ENCODE results near the gene FCGR2B. TPM values are rescaled to one million over a fixed set of nuclear protein-coding genes. Genes with fewer than 3 reads are reported as not detected.

The FCGR2B gene
- total and polyA plus RNA-seq, 2 of the 13 experiments (the other 11 are each of a cell fraction or from before 2014, with no cell fraction given) = not detected

GRCh38 chr1:161676958-161677689, 14.2 kb downstream of the FCGR2B start (continued):
- TF ChIP-seq SRSF1 (optimal IDR thresholded peaks at IDR 0.05; ENCODE audit: low read depth, low read length) = no peak
- TF ChIP-seq, protein P1, sequence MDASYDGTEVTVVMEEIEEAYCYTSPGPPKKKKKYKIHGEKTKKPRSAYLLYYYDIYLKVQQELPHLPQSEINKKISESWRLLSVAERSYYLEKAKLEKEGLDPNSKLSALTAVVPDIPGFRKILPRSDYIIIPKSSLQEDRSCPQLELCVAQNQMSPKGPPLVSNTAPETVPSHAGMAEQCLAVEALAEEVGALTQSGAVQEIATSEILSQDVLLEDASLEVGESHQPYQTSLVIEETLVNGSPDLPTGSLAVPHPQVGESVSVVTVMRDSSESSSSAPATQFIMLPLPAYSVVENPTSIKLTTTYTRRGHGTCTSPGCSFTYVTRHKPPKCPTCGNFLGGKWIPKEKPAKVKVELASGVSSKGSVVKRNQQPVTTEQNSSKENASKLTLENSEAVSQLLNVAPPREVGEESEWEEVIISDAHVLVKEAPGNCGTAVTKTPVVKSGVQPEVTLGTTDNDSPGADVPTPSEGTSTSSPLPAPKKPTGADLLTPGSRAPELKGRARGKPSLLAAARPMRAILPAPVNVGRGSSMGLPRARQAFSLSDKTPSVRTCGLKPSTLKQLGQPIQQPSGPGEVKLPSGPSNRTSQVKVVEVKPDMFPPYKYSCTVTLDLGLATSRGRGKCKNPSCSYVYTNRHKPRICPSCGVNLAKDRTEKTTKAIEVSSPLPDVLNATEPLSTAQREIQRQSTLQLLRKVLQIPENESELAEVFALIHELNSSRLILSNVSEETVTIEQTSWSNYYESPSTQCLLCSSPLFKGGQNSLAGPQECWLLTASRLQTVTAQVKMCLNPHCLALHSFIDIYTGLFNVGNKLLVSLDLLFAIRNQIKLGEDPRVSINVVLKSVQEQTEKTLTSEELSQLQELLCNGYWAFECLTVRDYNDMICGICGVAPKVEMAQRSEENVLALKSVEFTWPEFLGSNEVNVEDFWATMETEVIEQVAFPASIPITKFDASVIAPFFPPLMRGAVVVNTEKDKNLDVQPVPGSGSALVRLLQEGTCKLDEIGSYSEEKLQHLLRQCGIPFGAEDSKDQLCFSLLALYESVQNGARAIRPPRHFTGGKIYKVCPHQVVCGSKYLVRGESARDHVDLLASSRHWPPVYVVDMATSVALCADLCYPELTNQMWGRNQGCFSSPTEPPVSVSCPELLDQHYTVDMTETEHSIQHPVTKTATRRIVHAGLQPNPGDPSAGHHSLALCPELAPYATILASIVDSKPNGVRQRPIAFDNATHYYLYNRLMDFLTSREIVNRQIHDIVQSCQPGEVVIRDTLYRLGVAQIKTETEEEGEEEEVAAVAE (CRISPR knock-in tag; IDR thresholded peaks at IDR 0.05; ENCODE audit: borderline replicate concordance) = no peak
- no peak for TF ChIP-seq ZNF451 (CRISPR knock-in tag; IDR thresholded peaks at IDR 0.05)
- no peak for TF ChIP-seq BCLAF1 (IDR thresholded peaks at IDR 0.05)
- TF ChIP-seq ZNF251 (CRISPR knock-in tag; IDR thresholded peaks at IDR 0.05) = no peak
- 0 out of 4 replicates have a peak, but pooled peaks of 1 of the 2 experiments have one; percentile 6 for TF ChIP-seq EP300 (IDR thresholded peaks at IDR 0.05; ENCODE audit: low read depth in 2 of 2, low read length in 2 of 2)
- TF ChIP-seq EP300 (CRISPR knock-in tag; IDR thresholded peaks at IDR 0.05; ENCODE audit: borderline replicate concordance) = no peak
- TF ChIP-seq ZKSCAN5 (CRISPR knock-in tag; IDR thresholded peaks at IDR 0.05) = no peak
- no peak for TF ChIP-seq TARDBP (CRISPR knock-in tag; IDR thresholded peaks at IDR 0.05)
- TF ChIP-seq ZNF713 (CRISPR knock-in tag; IDR thresholded peaks at IDR 0.05) = no peak
- TF ChIP-seq, protein P2, sequence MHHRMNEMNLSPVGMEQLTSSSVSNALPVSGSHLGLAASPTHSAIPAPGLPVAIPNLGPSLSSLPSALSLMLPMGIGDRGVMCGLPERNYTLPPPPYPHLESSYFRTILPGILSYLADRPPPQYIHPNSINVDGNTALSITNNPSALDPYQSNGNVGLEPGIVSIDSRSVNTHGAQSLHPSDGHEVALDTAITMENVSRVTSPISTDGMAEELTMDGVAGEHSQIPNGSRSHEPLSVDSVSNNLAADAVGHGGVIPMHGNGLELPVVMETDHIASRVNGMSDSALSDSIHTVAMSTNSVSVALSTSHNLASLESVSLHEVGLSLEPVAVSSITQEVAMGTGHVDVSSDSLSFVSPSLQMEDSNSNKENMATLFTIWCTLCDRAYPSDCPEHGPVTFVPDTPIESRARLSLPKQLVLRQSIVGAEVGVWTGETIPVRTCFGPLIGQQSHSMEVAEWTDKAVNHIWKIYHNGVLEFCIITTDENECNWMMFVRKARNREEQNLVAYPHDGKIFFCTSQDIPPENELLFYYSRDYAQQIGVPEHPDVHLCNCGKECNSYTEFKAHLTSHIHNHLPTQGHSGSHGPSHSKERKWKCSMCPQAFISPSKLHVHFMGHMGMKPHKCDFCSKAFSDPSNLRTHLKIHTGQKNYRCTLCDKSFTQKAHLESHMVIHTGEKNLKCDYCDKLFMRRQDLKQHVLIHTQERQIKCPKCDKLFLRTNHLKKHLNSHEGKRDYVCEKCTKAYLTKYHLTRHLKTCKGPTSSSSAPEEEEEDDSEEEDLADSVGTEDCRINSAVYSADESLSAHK (CRISPR knock-in tag; IDR thresholded peaks at IDR 0.05; ENCODE audit: borderline replicate concordance) = no peak
- TF ChIP-seq DMAP1 (CRISPR knock-in tag; IDR thresholded peaks at IDR 0.05) = no peak
- TF ChIP-seq, protein P3, sequence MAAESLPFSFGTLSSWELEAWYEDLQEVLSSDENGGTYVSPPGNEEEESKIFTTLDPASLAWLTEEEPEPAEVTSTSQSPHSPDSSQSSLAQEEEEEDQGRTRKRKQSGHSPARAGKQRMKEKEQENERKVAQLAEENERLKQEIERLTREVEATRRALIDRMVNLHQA (CRISPR knock-in tag; IDR thresholded peaks at IDR 0.05) = no peak
- no peak for TF ChIP-seq ZNF253 (CRISPR knock-in tag; IDR thresholded peaks at IDR 0.05; ENCODE audit: borderline replicate concordance)
- TF ChIP-seq HIVEP1 (CRISPR knock-in tag; IDR thresholded peaks at IDR 0.05) = no peak
- TF ChIP-seq FOXA3 (CRISPR knock-in tag; IDR thresholded peaks at IDR 0.05) = peak; percentile 84; the same call in 1 of the 2 replicates
- TF ChIP-seq ZNF839 (CRISPR knock-in tag; IDR thresholded peaks at IDR 0.05; ENCODE audit: borderline replicate concordance) = no peak
